Effector CD4-positive, alpha-beta T cell (primary cell): ENCODE results near the gene SPARCL1. TPM values are rescaled to one million over a fixed set of nuclear protein-coding genes. Genes with fewer than 3 reads are reported as not detected.
"Not testable (repeated sequence)": the region's sequence is repeated elsewhere in the genome, so short reads cannot be mapped to it uniquely, and the experiment has no call there.

Experiments used
- DNase-seq: peaks from one replicate; pipeline ENCODE4 v3.0.0-alpha.2; 2020
- total RNA-seq: gene quantifications from one replicate; lab custom pipeline; 2026; lab: John Stamatoyannopoulos, UW

Gene SPARCL1
- not detected for total RNA-seq

- no peak for DNase-seq
These were observed at the start of gene SPARCL1 for GRCh38 chr4:87529187-87529586. Gene SPARCL1, minus strand, starts transcription at chr4:87529376. Its CDS starts 29,802 bp downstream, at chr4:87499574.

DNA sequence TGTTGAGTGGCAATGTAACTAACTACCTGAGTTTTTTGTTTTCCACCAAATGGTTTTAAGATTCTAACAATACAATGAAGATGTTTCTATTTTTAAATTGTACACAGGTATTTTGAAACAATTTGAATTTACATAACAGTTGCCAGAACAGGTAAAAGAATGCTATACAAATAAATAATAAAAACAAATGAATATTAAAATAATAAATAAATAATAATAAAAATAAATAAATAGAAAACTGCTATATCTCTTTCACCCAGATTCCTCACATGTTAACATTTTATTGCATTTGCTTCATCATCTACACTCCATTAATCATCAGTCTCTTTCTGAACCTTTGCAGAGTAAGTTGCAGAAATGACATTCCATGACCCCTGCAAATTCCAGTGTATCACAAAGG lies 46.8 kb upstream of the SPARCL1 start:
- DNase-seq, result no peak

- no peak for DNase-seq
These were observed 46.2 kb upstream of the SPARCL1 start for GRCh38 chr4:87575408-87575807.

DNA sequence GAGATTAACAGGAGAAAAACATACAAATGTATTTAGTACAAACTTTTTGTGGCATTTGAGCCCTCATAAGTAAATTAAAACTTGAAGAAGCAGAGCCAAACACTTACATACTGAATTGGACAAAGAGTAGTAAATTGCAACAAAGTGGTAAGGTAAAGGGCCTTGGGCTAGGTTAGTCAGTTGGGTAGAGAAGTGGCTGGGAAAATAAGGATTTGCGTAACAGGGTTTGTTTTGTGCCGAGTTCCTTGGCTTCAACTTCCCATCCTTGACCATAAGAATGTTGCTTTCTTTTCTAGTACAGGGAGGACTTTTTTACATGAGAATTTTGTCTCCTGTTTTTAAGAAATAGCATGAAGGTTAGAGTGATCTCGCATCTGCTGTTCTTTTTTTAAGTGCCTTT lies 45.8 kb upstream of the SPARCL1 start:
- no peak for DNase-seq

DNA sequence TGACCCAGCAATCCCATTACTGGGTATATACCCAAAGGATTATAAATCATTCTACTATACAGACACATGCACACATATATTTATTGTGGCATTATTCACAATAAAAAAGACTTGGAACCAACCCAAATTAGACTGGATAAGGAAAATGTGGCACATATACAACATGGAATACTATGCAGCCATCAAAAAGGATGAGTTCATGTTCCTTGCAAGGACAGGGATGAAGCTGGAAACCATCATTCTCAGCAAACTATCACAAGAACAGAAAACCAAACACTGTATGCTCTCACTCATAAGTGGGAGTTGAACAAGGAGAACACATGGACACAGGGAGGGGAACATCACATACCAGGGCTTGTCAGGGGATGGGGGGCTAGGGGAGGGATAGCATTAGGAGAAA lies 45.2 kb upstream of the SPARCL1 start:
- DNase-seq, result not testable (repeated sequence)

DNA sequence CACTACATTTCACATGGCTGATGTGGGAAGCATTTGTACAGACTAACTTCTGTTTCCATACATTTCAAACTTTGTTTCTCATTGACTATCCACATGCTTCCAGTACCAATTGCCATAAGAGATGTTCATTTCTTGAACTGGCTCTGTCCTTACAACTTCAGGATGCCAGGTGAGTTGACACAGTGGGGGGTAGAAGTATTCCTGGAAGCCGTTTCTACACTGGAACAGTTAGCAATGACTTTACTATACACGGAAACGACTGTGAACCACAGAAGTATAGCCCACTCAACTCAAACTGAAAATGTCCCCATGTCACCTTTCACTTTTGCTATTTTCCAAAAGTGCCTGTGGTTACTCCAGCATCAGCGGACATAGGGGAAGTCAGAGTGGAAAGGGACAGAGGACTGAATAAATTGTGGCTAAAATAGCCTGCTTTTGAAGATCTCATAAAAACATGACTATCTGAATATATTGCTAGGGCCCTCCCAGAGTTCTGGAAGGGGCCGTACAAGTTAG lies 41.2 kb upstream of the SPARCL1 start:
- no peak for DNase-seq

GRCh38 chr4:87567191-87567590 lies 38.0 kb upstream of the SPARCL1 start:
- DNase-seq, result no peak

DNA sequence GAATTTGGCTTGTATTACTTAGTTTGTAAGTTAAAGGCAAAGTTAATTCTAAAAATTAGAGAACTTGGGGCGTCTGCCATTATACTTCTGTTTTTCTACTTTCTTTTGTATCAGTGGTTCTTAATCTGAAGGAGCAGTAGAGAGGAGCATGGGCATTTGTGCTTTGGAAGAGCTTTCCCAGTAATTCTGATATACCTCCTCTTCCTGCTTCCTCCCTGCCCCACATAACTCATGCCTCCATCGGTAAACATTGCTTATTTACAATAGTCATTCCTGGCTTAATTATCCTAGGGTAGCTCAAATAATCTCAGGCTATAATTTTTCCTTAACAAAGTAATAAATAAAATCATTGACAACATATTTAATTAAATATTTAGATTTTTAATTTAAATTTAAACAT lies 37.1 kb upstream of the SPARCL1 start:
- no peak for DNase-seq

DNA sequence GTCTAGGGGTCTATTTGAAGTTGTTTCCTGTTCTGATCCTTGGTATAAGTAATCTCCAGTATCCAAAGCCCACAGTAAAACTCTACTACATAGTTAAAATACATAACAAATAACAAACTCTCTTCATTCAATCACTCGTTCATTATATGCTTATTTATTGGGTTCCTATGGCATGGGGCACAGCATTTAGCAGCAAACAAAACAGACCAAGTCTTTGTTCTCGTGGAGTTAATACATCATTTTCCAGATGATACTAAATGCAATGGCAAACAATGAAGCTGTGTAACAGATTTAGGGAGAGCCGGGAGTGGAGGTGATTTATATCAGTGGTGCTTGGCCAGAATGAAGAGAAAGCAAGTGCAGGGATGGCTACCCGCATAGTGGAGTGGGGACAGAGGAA lies 36.6 kb upstream of the SPARCL1 start:
- DNase-seq, result no peak

DNA sequence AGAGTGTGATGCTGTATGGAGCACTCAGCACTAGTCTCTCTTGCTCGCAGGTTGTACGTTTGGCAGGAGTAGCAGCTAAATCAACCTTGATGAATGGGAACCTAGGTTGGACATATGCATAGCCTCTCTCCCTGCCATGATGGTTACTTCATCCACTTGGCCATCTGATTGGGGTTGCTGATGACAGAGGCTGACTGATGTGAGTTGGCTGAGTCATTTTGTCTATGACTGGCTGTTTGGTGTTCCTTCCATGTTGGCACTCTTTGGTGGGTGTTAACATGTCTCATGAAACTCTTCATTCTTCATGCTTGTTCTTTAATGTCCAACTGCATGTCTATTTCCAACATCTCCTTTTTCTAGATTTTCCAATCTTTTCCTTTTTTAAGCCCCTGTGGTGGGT lies 31.6 kb upstream of the SPARCL1 start:
- DNase-seq, result no peak

DNA sequence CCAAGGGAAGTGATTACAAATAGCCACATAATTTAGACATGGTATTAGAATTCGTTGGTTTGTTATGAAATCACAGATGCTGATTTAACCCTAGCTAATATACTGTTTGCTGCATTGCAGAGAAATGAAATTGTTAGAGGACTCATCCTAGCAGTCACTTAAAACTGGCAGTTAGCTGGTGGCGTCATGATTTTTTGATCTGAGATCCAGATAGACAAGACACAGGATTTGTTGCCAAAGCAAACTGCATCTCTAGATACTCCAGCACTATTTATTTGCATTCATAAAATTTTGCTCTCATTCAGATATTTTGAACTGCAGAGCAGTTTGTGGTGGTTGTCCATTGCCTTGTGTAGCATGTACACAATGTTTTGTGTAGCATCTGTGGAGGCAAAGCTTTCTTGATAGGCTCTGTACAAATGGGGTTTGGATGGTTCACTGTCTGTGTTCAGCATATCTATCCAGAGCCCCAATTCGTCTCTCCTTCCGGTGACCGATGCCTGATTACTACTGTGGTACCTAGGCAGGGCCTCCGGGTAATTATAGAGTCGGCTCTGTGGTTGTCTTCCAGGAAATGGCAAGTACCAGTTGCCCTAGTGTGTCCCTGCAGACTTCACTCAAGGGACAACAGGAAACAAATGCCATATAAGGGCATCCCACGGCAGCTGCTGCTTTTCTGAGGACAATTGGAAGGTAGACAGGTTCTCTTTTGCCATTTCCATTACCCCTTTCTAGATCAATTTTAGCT lies 30.1 kb upstream of the SPARCL1 start:
- DNase-seq, result peak; percentile 4

- DNase-seq, result no peak
These were observed 28.2 kb upstream of the SPARCL1 start for GRCh38 chr4:87557348-87557747.

GRCh38 chr4:87555773-87556619 lies 26.8 kb upstream of the SPARCL1 start:
- DNase-seq, result no peak

DNA sequence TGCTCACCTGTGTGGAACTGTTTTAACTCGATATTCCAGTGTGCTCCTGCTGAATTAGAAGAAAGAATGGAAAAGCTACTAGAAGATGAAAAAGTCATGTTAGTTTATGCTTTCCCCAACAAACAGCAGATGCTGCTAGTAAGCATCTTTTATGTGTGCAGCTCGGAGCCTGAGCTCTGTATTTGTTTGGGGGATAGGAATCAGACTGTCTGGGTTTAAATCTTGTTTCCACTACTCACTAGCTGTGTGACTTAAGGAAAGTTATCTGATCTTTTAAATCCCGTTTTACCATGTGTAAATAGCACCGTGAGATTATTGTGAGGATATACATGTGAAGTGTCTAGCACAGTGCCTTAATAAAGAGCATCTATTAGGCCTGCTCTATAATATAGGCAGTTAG lies 24.0 kb upstream of the SPARCL1 start:
- no peak for DNase-seq

- DNase-seq, result no peak
These were observed 22.2 kb upstream of the SPARCL1 start for GRCh38 chr4:87551361-87551760.

GRCh38 chr4:87547016-87547708 lies 18.0 kb upstream of the SPARCL1 start:
- DNase-seq, result no peak

GRCh38 chr4:87545052-87545451 lies 15.9 kb upstream of the SPARCL1 start:
- no peak for DNase-seq

DNA sequence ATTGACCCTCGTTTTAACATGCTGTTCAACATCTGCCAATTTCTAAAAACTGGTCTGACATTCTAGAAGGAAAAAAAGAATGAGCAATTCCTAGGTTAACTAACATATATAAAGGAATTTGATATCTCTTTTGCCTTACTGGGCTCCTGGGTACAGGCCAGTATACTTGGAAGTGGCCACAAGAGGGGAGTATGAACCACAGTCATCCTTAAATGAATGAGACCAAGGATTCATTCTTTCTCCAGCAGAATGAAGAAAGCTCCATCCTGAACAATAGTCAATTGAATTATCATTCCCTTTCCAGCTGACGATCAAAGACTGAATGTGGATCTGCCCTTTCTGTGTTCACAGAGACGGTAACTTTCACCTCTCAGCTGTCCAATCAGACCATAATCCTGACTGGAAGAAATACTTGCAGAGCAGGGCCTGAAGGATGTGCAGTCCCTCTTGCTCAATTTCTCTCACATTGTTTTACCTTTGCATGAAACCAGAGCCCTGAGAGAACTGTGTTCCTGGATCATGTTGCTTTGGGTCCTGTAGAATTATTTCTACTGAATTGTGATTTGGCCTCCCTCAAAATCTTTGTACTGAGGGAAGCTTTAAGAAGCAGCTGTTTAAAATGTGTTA lies 14.8 kb upstream of the SPARCL1 start:
- DNase-seq, result no peak

- no peak for DNase-seq
These were observed 13.6 kb upstream of the SPARCL1 start for GRCh38 chr4:87542734-87543312.

DNA sequence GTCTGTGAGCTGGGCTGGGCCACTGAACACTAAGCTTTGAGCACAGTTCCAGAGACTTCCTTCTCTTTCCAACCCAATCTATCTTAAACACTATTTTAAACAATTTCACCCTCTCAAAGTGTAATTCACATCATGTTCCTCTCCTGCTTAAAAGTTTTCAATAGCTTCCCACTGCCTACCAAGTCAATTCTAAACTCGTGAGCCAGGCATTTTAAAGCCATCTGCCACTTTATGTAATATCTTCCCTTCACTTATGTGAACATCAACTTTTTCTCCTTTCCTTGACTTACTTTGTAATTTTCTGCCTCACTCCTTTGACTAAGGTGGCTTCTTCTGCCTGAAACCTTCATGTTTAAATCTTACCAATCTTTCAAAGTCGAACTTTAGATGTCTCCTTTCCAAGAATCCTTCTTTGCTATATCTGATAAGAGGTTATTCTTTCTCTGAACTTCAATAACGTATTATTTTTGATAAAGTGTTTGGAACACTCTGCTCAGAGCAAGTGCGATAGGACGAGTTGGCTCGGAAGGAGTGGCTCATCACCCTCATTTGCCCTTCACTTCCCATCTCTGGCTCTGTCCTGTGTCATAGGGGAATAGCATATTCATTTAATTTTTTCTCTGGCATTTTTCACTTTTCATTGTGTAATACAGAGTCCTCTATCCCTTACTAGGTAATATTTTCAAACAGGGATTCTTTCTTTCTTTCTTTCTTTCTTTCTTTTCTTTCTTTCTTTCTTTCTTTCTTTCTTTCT lies 13.0 kb upstream of the SPARCL1 start:
- no peak for DNase-seq

GRCh38 chr4:87541521-87541920 lies 12.3 kb upstream of the SPARCL1 start:
- no peak for DNase-seq
